H1 (cell line): ENCODE data around the gene SLC25A40.

Experiments
- CTCF ChIP-seq, 3 experiments: IDR thresholded peaks; 1 replicate in 2 of 3; 2 replicates in 1 of 3; pipeline versions ENCODE4 v1.5.1 to v1.6.1; 2011; ENCODE audit warnings: low read length in 3 of 3, mild to moderate bottlenecking in 3 of 3, inconsistent platforms in 2 of 3, low read depth in 1 of 3, moderate library complexity in 1 of 3; ENCODE audit not compliant: insufficient read depth in 1 of 3; ENCODE audit errors: control extremely low read depth in 1 of 3
- USF2 ChIP-seq: IDR thresholded peaks from 2 replicates; pipeline ENCODE4 v1.6.1; 2011; ENCODE audit warnings: low read length, improper control_type of control experiment

GRCh38 chr7:87810726-87811125 lies 65.4 kb downstream of the SLC25A40 start:
- TF ChIP-seq USF2, result no peak
- TF ChIP-seq CTCF (IDR thresholded peaks at IDR 0.05; ENCODE audit: control extremely low read depth in 1 of 3, insufficient read depth in 1 of 3, low read depth in 1 of 3, low read length in 3 of 3), result no peak
